ENCODE measurements around the gene PPP2R1B.

DNA sequence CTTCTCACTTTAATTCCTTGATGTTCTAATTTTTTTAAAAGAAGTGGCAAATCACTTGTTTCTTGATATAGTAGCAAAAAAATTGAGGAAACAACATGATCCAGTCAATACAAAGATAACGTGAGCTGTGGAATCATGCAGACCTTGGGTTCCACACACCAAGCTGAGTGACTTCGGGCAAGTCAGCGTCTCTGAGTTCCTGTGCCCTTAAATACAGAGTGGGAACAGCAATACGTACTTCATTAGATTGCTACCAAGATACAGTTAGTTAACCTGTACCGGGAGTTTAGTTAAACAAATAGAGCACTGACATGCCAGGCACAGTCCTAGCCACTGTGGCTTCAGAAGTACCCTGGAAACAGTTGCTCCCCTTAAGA is 58.5 kb downstream of the PPP2R1B start:
- TF ChIP-seq, protein P1, sequence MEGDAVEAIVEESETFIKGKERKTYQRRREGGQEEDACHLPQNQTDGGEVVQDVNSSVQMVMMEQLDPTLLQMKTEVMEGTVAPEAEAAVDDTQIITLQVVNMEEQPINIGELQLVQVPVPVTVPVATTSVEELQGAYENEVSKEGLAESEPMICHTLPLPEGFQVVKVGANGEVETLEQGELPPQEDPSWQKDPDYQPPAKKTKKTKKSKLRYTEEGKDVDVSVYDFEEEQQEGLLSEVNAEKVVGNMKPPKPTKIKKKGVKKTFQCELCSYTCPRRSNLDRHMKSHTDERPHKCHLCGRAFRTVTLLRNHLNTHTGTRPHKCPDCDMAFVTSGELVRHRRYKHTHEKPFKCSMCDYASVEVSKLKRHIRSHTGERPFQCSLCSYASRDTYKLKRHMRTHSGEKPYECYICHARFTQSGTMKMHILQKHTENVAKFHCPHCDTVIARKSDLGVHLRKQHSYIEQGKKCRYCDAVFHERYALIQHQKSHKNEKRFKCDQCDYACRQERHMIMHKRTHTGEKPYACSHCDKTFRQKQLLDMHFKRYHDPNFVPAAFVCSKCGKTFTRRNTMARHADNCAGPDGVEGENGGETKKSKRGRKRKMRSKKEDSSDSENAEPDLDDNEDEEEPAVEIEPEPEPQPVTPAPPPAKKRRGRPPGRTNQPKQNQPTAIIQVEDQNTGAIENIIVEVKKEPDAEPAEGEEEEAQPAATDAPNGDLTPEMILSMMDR (IDR thresholded peaks at IDR 0.05): no peak
- TF ChIP-seq POLR2A (IDR thresholded peaks at IDR 0.05): no peak
